HL-60 (cell line): ENCODE measurements around the gene ISG15.

Experiments
- DNase-seq, 2 experiments: peaks; one replicate each; pipeline ENCODE4 v3.0.0-alpha.2; 2010 to 2020; ENCODE audit warnings: low read depth in 1 of 2, low spot score in 1 of 2
- H3K27ac ChIP-seq: fragments of 250-450 bp; sonication (Bioruptor Pico); replicated peaks from 2 replicates; pipeline ENCODE4 v1.5.1; 2020; ENCODE audit warnings: mild to moderate bottlenecking, moderate library complexity
- H3K27me3 ChIP-seq: fragments of 250-450 bp; sonication (Bioruptor Pico); 2 replicates; pipeline ENCODE4 v1.5.1; 2021; ENCODE audit warnings: mild to moderate bottlenecking, moderate library complexity; ENCODE audit not compliant: insufficient read depth, poor library complexity, severe bottlenecking
- H3K4me3 ChIP-seq: replicated peaks from 2 replicates; pipeline ENCODE4 v1.5.1; 2011; ENCODE audit warnings: mild to moderate bottlenecking, control low read depth, low read length; ENCODE audit not compliant: insufficient read depth
- CTCF ChIP-seq: IDR thresholded peaks from one replicate; pipeline ENCODE4 v1.5.1; 2011; ENCODE audit warnings: low read length, control low read depth, inconsistent platforms; ENCODE audit not compliant: insufficient read depth
- GABPA ChIP-seq: IDR thresholded peaks from 2 replicates; pipeline ENCODE4 v1.6.1; 2012; ENCODE audit warnings: low read depth
- POLR2AphosphoS5 ChIP-seq: IDR thresholded peaks from 2 replicates; pipeline ENCODE4 v1.6.1; 2012; ENCODE audit warnings: low read depth
- REST ChIP-seq: IDR thresholded peaks from 2 replicates; pipeline ENCODE4 v1.6.1; 2012; ENCODE audit warnings: low read depth; ENCODE audit not compliant: insufficient replicate concordance
- SPI1 ChIP-seq: IDR thresholded peaks from 2 replicates; pipeline ENCODE4 v1.6.1; 2012; ENCODE audit warnings: low read depth, mild to moderate bottlenecking, borderline replicate concordance

The ISG15 gene

DNA sequence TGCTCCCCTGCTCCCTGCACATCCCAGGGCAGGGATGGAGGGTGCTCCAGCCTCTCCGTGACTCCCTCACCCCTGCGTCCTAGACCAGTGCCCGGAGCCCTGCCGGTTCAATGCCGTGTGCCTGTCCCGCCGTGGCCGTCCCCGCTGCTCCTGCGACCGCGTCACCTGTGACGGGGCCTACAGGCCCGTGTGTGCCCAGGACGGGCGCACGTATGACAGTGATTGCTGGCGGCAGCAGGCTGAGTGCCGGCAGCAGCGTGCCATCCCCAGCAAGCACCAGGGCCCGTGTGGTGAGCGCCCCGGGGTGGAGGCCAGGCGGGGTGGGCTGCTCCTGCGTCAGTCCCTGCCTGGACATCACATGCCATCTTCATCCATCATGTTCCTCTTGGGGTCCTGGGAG lies 28.6 kb downstream of the ISG15 start:
- H3K27ac ChIP-seq: no peak overlapping the region
- no peak overlapping the region for H3K4me3 ChIP-seq
- no peak for DNase-seq
- no peak for TF ChIP-seq REST
- TF ChIP-seq POLR2AphosphoS5: no peak
- peaks cover 10% of the 10 kb centered on the region for H3K27me3 ChIP-seq

GRCh38 chr1:1042835-1043234 lies 29.5 kb downstream of the ISG15 start:
- TF ChIP-seq POLR2AphosphoS5 (no peak), SPI1 (no peak), CTCF (no peak), GABPA (no peak), REST (no peak)
- Histone ChIP-seq H3K4me3 (no peak overlapping the region), H3K27ac (no peak overlapping the region), H3K27me3 (peaks cover 10% of the 10 kb centered on the region)
- DNase-seq: no peak

DNA sequence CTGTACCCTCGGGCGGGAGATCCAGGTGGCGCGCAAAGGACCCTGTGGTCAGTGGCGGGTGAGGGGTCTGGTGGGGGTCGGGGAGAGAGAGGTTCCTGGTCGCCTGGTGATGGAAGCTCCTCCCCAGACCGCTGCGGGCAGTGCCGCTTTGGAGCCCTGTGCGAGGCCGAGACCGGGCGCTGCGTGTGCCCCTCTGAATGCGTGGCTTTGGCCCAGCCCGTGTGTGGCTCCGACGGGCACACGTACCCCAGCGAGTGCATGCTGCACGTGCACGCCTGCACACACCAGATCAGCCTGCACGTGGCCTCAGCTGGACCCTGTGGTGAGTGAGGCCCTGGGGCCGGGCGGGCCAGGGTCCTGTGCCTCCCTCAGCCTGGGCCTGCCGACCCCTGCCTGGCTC lies 30.1 kb downstream of the ISG15 start:
- Histone ChIP-seq H3K27me3 (peaks cover 10% of the 10 kb centered on the region), H3K27ac (no peak overlapping the region), H3K4me3 (no peak overlapping the region)
- TF ChIP-seq GABPA (no peak), REST (no peak), POLR2AphosphoS5 (no peak), CTCF (no peak), SPI1 (no peak)
- DNase-seq: no peak

GRCh38 chr1:1043921-1044320 lies 30.6 kb downstream of the ISG15 start:
- TF ChIP-seq CTCF (no peak), REST (no peak), POLR2AphosphoS5 (no peak), GABPA (no peak), SPI1 (no peak)
- no peak for DNase-seq
- Histone ChIP-seq H3K4me3 (no peak overlapping the region), H3K27me3 (peaks cover 10% of the 10 kb centered on the region), H3K27ac (no peak overlapping the region)
